Measurements from ENCODE around the gene APOA4.
A peak's percentile ranks its signal among the peaks of the same experiment; 100 is the strongest.
"Not testable (repeated sequence)": the region's sequence is repeated elsewhere in the genome, so short reads cannot be mapped to it uniquely, and the experiment has no call there.

APOA4 gene

DNA sequence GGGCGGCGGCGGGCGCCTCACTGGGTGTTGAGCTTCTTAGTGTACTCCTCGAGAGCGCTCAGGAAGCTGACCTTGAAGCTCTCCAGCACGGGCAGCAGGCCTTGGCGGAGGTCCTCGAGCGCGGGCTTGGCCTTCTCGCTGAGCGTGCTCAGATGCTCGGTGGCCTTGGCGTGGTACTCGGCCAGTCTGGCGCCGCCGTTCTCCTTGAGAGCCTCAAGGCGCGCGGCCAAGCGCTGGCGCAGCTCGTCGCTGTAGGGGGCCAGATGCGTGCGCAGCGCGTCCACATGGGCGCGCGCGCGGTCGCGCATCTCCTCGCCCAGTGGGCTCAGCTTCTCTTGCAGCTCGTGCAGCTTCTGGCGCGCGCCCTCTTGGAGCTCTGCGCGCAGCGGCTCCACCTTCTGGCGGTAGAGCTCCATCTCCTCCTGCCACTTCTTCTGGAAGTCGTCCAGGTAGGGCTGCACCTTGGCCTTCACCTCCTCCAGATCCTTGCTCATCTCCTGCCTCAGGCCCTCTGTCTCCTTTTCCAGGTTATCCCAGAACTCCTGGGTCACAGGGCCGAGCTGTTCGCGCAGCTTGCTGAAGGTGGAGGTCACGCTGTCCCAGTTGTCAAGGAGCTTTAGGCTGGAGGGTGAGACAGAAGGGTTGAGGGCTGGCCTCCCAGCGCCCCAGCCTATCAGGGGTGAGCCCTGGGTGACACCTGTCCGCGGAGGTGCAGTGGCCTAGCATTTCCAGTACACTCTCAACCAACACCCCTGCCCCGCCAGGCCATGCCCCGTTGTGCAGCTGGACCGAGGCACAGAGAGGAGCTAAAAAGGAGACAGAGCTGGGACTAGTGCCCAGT lies 12.9 kb upstream of the APOA4 start:
- Histone ChIP-seq H3K4me2 (ENCODE audit: low read depth, low read length, poor library complexity, severe bottlenecking) (peak overlapping the region; percentile 73), H3K27me3 (ENCODE audit: low read length) (no peaks in the 10 kb centered on the region), H3F3A (ENCODE audit: insufficient read depth) (no peaks in the 10 kb centered on the region), H3K9me2 (replicated peaks; ENCODE audit: insufficient read depth, low read length) (no peaks in the 10 kb centered on the region), H3K4me3 (ENCODE audit: insufficient read depth, low read length, poor library complexity, severe bottlenecking) (peak overlapping the region; percentile 50), H3K79me2 (ENCODE audit: insufficient read depth, low read length) (no peaks in the 10 kb centered on the region), H2AFZ (ENCODE audit: low read depth, low read length, severe bottlenecking) (peak overlapping the region; percentile 96), H3K9me3 (ENCODE audit: insufficient read depth, low read length) (no peaks in the 10 kb centered on the region), H3K9ac (ENCODE audit: low read length) (peak overlapping the region; percentile 59), H3K36me3 (ENCODE audit: low read length) (no peaks in the 10 kb centered on the region), H4K20me1 (ENCODE audit: low read depth, low read length) (no peaks in the 10 kb centered on the region), H3K27ac (ENCODE audit: low read depth, low read length) (no peak overlapping the region)
- TF ChIP-seq, protein P1, sequence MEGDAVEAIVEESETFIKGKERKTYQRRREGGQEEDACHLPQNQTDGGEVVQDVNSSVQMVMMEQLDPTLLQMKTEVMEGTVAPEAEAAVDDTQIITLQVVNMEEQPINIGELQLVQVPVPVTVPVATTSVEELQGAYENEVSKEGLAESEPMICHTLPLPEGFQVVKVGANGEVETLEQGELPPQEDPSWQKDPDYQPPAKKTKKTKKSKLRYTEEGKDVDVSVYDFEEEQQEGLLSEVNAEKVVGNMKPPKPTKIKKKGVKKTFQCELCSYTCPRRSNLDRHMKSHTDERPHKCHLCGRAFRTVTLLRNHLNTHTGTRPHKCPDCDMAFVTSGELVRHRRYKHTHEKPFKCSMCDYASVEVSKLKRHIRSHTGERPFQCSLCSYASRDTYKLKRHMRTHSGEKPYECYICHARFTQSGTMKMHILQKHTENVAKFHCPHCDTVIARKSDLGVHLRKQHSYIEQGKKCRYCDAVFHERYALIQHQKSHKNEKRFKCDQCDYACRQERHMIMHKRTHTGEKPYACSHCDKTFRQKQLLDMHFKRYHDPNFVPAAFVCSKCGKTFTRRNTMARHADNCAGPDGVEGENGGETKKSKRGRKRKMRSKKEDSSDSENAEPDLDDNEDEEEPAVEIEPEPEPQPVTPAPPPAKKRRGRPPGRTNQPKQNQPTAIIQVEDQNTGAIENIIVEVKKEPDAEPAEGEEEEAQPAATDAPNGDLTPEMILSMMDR (IDR thresholded peaks at IDR 0.05; ENCODE audit: insufficient read depth, low read length, poor library complexity, severe bottlenecking) = peak; percentile 62
- TF ChIP-seq EZH2phosphoT487 (conservative IDR thresholded peaks at IDR 0.05; ENCODE audit: low read length) = no peak

DNA sequence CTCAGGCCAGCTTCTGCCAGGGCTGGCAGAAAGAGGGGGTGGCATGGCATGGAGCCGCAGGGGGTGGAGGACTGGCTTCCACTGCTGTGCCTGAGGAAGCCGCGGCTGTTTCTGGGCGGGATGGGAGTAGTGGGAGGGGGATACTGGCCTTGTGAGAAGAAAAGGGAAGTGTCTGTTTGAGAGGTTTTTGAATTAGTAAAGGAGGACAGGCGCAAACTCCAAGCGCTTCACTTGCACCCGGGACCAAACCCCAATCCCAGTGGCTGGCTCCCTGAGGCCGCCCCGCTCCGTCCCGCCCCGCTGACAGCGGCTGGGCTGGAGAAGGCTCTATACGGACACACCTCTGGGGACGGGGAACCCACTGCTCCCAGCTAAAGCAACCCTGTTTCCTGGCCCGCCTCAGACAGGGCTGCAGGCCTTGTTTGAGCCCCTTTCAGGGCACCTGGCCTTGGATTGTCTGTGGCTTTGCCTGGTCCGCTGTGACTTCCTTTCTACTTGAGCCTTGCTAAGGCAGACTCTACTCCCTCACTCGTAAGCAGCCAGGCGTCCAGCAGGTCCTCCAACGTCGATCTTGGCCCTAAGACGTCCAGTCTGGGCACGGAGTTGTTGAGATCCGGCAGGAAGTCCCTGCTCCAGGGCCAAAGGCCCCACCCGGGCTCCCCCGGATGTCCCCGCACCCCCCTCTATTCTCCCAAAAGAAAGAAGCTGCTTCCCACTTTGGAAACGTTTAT lies 12.1 kb upstream of the APOA4 start:
- Histone ChIP-seq H2AFZ (ENCODE audit: low read depth, low read length, severe bottlenecking) (peak overlapping the region; percentile 96), H4K20me1 (ENCODE audit: low read depth, low read length) (no peaks in the 10 kb centered on the region), H3K27ac (ENCODE audit: low read depth, low read length) (no peak overlapping the region), H3K9me2 (replicated peaks; ENCODE audit: insufficient read depth, low read length) (no peaks in the 10 kb centered on the region), H3F3A (ENCODE audit: insufficient read depth) (no peaks in the 10 kb centered on the region), H3K9ac (ENCODE audit: low read length) (peak overlapping the region; percentile 59), H3K4me2 (ENCODE audit: low read depth, low read length, poor library complexity, severe bottlenecking) (peak overlapping the region; percentile 73), H3K79me2 (ENCODE audit: insufficient read depth, low read length) (no peaks in the 10 kb centered on the region), H3K9me3 (ENCODE audit: insufficient read depth, low read length) (no peaks in the 10 kb centered on the region), H3K27me3 (ENCODE audit: low read length) (no peaks in the 10 kb centered on the region), H3K36me3 (ENCODE audit: low read length) (no peaks in the 10 kb centered on the region), H3K4me3 (ENCODE audit: insufficient read depth, low read length, poor library complexity, severe bottlenecking) (peak overlapping the region; percentile 50)
- TF ChIP-seq EZH2phosphoT487 (conservative IDR thresholded peaks at IDR 0.05; ENCODE audit: low read length) = no peak
- TF ChIP-seq, protein P1 (IDR thresholded peaks at IDR 0.05; ENCODE audit: insufficient read depth, low read length, poor library complexity, severe bottlenecking) = no peak

DNA sequence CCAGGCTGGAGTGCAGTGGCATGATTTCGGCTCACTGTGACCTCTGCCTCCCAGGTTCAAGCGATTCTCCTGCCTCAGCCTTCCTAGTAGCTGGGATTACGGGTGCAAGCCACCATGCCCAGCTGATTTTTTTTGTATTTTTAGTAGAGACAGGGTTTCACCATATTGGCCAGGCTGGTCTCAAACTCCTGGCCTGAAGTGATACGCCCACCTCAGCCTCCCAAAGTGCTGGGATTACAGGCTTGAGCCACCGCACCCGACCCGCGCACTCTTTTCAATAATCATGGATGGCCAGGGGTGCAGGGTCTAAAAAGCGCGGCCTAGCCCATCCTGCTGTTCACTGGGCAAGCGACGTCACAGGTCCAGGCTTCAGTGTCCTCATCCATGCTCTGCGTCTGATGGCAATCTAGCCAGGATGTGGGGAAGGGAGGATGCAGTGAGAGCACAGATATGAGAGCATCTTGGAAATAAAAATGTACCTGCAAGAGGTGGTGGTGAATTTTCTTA lies 11.5 kb upstream of the APOA4 start:
- not testable (repeated sequence) for H3K9ac ChIP-seq (ENCODE audit: low read length); H3K9me3 ChIP-seq (ENCODE audit: insufficient read depth, low read length); H4K20me1 ChIP-seq (ENCODE audit: low read depth, low read length); H3K79me2 ChIP-seq (ENCODE audit: insufficient read depth, low read length); H3K9me2 ChIP-seq (replicated peaks; ENCODE audit: insufficient read depth, low read length); H2AFZ ChIP-seq (ENCODE audit: low read depth, low read length, severe bottlenecking); H3K36me3 ChIP-seq (ENCODE audit: low read length); H3F3A ChIP-seq (ENCODE audit: insufficient read depth); H3K27me3 ChIP-seq (ENCODE audit: low read length); H3K4me3 ChIP-seq (ENCODE audit: insufficient read depth, low read length, poor library complexity, severe bottlenecking); H3K4me2 ChIP-seq (ENCODE audit: low read depth, low read length, poor library complexity, severe bottlenecking); H3K27ac ChIP-seq (ENCODE audit: low read depth, low read length)
